GM23338 (cell line): ENCODE results near the gene CUTC. TPM values are rescaled to one million over a fixed set of nuclear protein-coding genes. Genes with fewer than 3 reads are reported as not detected.

Source experiments
- ATAC-seq: fragments of 200-7000 bp; cut with Tn5 transposase; 3 replicates; pipeline ENCODE4 v1.9.1; 2020
- DNase-seq: peaks from one replicate; pipeline ENCODE4 v3.0.0-alpha.2; 2015; ENCODE audit warnings: low spot score
- H2AFZ ChIP-seq: fragments of 200-600 bp; sonication (generic); 2 replicates; pipeline ENCODE4 v1.8.0; 2016; ENCODE audit warnings: antibody characterized with exemption, mild to moderate bottlenecking, moderate library complexity
- H3F3A ChIP-seq: fragments of 200-600 bp; sonication (generic); replicated peaks from 2 replicates; pipeline ENCODE4 v1.8.0; 2017; ENCODE audit warnings: antibody characterized with exemption, mixed run types, low read depth
- H3K27ac ChIP-seq: fragments of 200-600 bp; sonication (generic); 2 replicates; pipeline ENCODE4 v1.6.1; 2016; ENCODE audit warnings: low read depth
- H3K27me3 ChIP-seq: fragments of 200-600 bp; sonication (generic); 2 replicates; pipeline ENCODE4 v1.8.0; 2016; ENCODE audit warnings: mild to moderate bottlenecking, mixed run types, moderate library complexity; ENCODE audit not compliant: insufficient read depth
- H3K36me3 ChIP-seq: fragments of 200-600 bp; sonication (generic); 2 replicates; pipeline ENCODE4 v1.8.0; 2016; ENCODE audit warnings: mild to moderate bottlenecking; ENCODE audit not compliant: insufficient read depth
- H3K4me1 ChIP-seq: fragments of 200-600 bp; sonication (generic); 2 replicates; pipeline ENCODE4 v1.8.0; 2016; ENCODE audit warnings: mild to moderate bottlenecking, moderate library complexity; ENCODE audit not compliant: insufficient read depth
- H3K4me2 ChIP-seq: fragments of 200-600 bp; sonication (generic); 2 replicates; pipeline ENCODE4 v1.7.1; 2017; ENCODE audit warnings: mixed run types
- H3K4me3 ChIP-seq: fragments of 200-600 bp; sonication (generic); 2 replicates; pipeline ENCODE4 v1.6.1; 2016; ENCODE audit warnings: mixed run types
- H3K79me2 ChIP-seq: fragments of 200-600 bp; sonication (generic); replicated peaks from 2 replicates; pipeline ENCODE4 v1.8.0; 2017; ENCODE audit warnings: mild to moderate bottlenecking; ENCODE audit not compliant: insufficient read depth
- H3K9me2 ChIP-seq: fragments of 200-600 bp; sonication (generic); 2 replicates; pipeline ENCODE4 v1.8.0; 2017; ENCODE audit not compliant: insufficient read depth
- H4K20me1 ChIP-seq: fragments of 200-600 bp; sonication (generic); replicated peaks from 2 replicates; pipeline ENCODE4 v1.8.0; 2017; ENCODE audit warnings: mild to moderate bottlenecking; ENCODE audit not compliant: insufficient read depth
- H3K27ac Mint-ChIP-seq: 2 replicates; pipeline ENCODE4 v1.8.0; 2020; ENCODE audit warnings: inconsistent platforms, mild to moderate bottlenecking, moderate library complexity, mixed read lengths
- H3K27me3 Mint-ChIP-seq: 3 replicates; pipeline ENCODE4 v1.8.0; 2022; ENCODE audit warnings: low read depth, mild to moderate bottlenecking, moderate library complexity, mixed read lengths, inconsistent platforms; ENCODE audit not compliant: insufficient read depth, poor library complexity
- H3K36me3 Mint-ChIP-seq: 3 replicates; pipeline ENCODE4 v1.8.0; 2021; ENCODE audit warnings: low read depth, mild to moderate bottlenecking, inconsistent platforms, moderate library complexity, mixed read lengths
- H3K4me1 Mint-ChIP-seq: 3 replicates; pipeline ENCODE4 v1.8.0; 2020; ENCODE audit warnings: mild to moderate bottlenecking, inconsistent platforms, mixed read lengths
- H3K4me3 Mint-ChIP-seq: 3 replicates; pipeline ENCODE4 v1.8.0; 2021; ENCODE audit warnings: moderate library complexity, mild to moderate bottlenecking, inconsistent platforms, mixed read lengths
- H3K9me3 Mint-ChIP-seq: 3 replicates; pipeline ENCODE4 v1.8.0; 2020; ENCODE audit warnings: moderate library complexity, mild to moderate bottlenecking, inconsistent platforms, mixed read lengths
- CREB1 ChIP-seq: fragments of 250-450 bp; sonication (Bioruptor Pico); IDR thresholded peaks from 2 replicates; pipeline ENCODE4 v1.5.0; 2020; ENCODE audit warnings: low read depth, mild to moderate bottlenecking, moderate library complexity
- CTCF ChIP-seq, 2 experiments: fragments of 200-600 bp in 1 of 2; sonication (generic) in 1 of 2; conservative IDR thresholded peaks; 2 replicates each; pipeline versions ENCODE4 v1.5.1 to v1.6.1; 2016 to 2017; ENCODE audit warnings: antibody characterized with exemption in 2 of 2, low read depth in 2 of 2, mild to moderate bottlenecking in 2 of 2, moderate library complexity in 1 of 2
- ETS1 ChIP-seq: IDR thresholded peaks from 2 replicates; pipeline ENCODE4 v1.6.1; 2016; ENCODE audit warnings: antibody characterized with exemption
- EZH2 ChIP-seq: fragments of 200-600 bp; sonication (generic); IDR thresholded peaks from one replicate; pipeline ENCODE4 v1.8.0; 2017; ENCODE audit warnings: antibody characterized with exemption, mild to moderate bottlenecking, low read depth; ENCODE audit not compliant: unreplicated experiment
- EZH2phosphoT487 ChIP-seq: fragments of 200-600 bp; sonication (generic); IDR thresholded peaks from one replicate; pipeline ENCODE4 v1.8.1; 2018; ENCODE audit warnings: antibody characterized with exemption; ENCODE audit not compliant: unreplicated experiment
- POLR2AphosphoS5 ChIP-seq: IDR thresholded peaks from 2 replicates; pipeline ENCODE4 v1.6.1; 2016; ENCODE audit warnings: antibody characterized with exemption, low read depth
- STAT1 ChIP-seq: IDR thresholded peaks from one replicate; pipeline ENCODE4 v1.6.1; 2016; ENCODE audit warnings: antibody characterized with exemption; ENCODE audit not compliant: unreplicated experiment
- ZNF114 ChIP-seq: fragments of 250-450 bp; sonication (Bioruptor Pico); IDR thresholded peaks from 2 replicates; pipeline ENCODE4 v1.5.0; 2020; ENCODE audit warnings: mild to moderate bottlenecking, moderate library complexity
- ZNF331 ChIP-seq: fragments of 250-450 bp; sonication (Bioruptor Pico); IDR thresholded peaks from 2 replicates; pipeline ENCODE4 v1.5.0; 2020; ENCODE audit warnings: low read depth, mild to moderate bottlenecking, moderate library complexity
- ZNF462 ChIP-seq: fragments of 250-450 bp; sonication (Bioruptor Pico); IDR thresholded peaks from 2 replicates; pipeline ENCODE4 v1.5.0; 2020; ENCODE audit warnings: mild to moderate bottlenecking, moderate library complexity
- polyA plus RNA-seq: library from polyadenylated mRNA; unstranded; fragments of >200 nt; fragmentation: Nextera tagmentation; extraction: Ambion mirVana; gene quantifications from 2 replicates; pipeline ENCODE4 v1.2.1, GENCODE V29; 2016
- total RNA-seq: library from RNA; depleted of rRNA; stranded (reverse); fragments of >200 nt; shearing (Covaris generic); gene quantifications from 2 replicates; pipeline ENCODE4 v1.2.3, GENCODE V29; 2014

CUTC gene
- total and polyA plus RNA-seq, 2 experiments from 2014 or later: 20.2 to 30.4 TPM

- Histone ChIP-seq H3K27ac (peak overlapping the region; percentile 63; the same call in 1 of the 2 replicates), H3K9me2 (no peaks in the 10 kb centered on the region), H3K4me2 (peak overlapping the region; percentile 81), H2AFZ (peak overlapping the region; percentile 60; the same call in 1 of the 2 replicates), H3K36me3 (peaks cover 19% of the 10 kb centered on the region), H3F3A (no peaks in the 10 kb centered on the region), H3K79me2 (peaks cover 35% of the 10 kb centered on the region), H4K20me1 (no peaks in the 10 kb centered on the region; the same call in none of the 2 replicates), H3K4me1 (peaks cover 4% of the 10 kb centered on the region; the same call in 1 of the 2 replicates), H3K4me3 (peak overlapping the region; percentile 72), H3K27me3 (no peaks in the 10 kb centered on the region)
- H3K4me1 Mint-ChIP-seq: peaks cover 7% of the 10 kb centered on the region
- peak overlapping the region; percentile 99 for H3K4me3 Mint-ChIP-seq
- DNase-seq: no peak
- H3K36me3 Mint-ChIP-seq: peaks cover 19% of the 10 kb centered on the region
- ATAC-seq: no peak
- H3K9me3 Mint-ChIP-seq: peaks cover 2% of the 10 kb centered on the region; the same call in 1 of the 3 replicates
- TF ChIP-seq ZNF331 (CRISPR knock-in tag): no peak
- no peak for TF ChIP-seq ETS1
- TF ChIP-seq CREB1: no peak
- no peak for TF ChIP-seq STAT1
- H3K27me3 Mint-ChIP-seq: peaks cover 7% of the 10 kb centered on the region
- H3K27ac Mint-ChIP-seq: peak overlapping the region; percentile 99
Observed at GRCh38 chr10:99731306-99732032, 565 bp upstream of the CUTC start.

GRCh38 chr10:99733366-99733765 is 1.3 kb downstream of the CUTC start:
- peaks cover 4% of the 10 kb centered on the region; the same call in 1 of the 2 replicates for H3K4me1 ChIP-seq
- 0 out of 2 replicates have a peak overlapping the region, but pooled peaks have one; percentile 79 for H3K4me2 ChIP-seq
- no peak overlapping the region for H3K27ac Mint-ChIP-seq
- H3K27me3 Mint-ChIP-seq: peaks cover 7% of the 10 kb centered on the region
- no peak overlapping the region for H3K27ac ChIP-seq
- no peaks in the 10 kb centered on the region for H3K27me3 ChIP-seq
- peaks cover 29% of the 10 kb centered on the region for H3K36me3 ChIP-seq
- H3K36me3 Mint-ChIP-seq: peaks cover 24% of the 10 kb centered on the region
- peaks cover 35% of the 10 kb centered on the region for H3K79me2 ChIP-seq
- H3K9me2 ChIP-seq: no peaks in the 10 kb centered on the region
- DNase-seq (no peak), ATAC-seq (no peak)
- H2AFZ ChIP-seq: no peak overlapping the region
- peaks cover 7% of the 10 kb centered on the region for H3K4me1 Mint-ChIP-seq
- no peaks in the 10 kb centered on the region; the same call in none of the 2 replicates for H4K20me1 ChIP-seq
- peak overlapping the region; percentile 72; the same call in 1 of the 2 replicates for H3K4me3 ChIP-seq
- peaks cover 2% of the 10 kb centered on the region; the same call in 1 of the 3 replicates for H3K9me3 Mint-ChIP-seq
- peak overlapping the region; percentile 63 for H3K4me3 Mint-ChIP-seq
- H3F3A ChIP-seq: no peaks in the 10 kb centered on the region
- TF ChIP-seq ZNF331 (CRISPR knock-in tag): no peak
- TF ChIP-seq CTCF (conservative IDR thresholded peaks at IDR 0.05; ENCODE audit: low read depth in 2 of 2): no peak
- TF ChIP-seq STAT1: no peak
- no peak for TF ChIP-seq ETS1
- TF ChIP-seq ZNF462 (CRISPR knock-in tag): no peak
- TF ChIP-seq EZH2phosphoT487: no peak
- TF ChIP-seq EZH2: no peak
- no peak for TF ChIP-seq POLR2AphosphoS5
- no peak for TF ChIP-seq ZNF114
